Testis (tissue), 3 donors: Measurements from ENCODE around the gene GPR35. TPM values are rescaled to one million over a fixed set of nuclear protein-coding genes. Genes with fewer than 3 reads are reported as not detected.

ENCODE experiments used
- DNase-seq: peaks from one replicate; pipeline ENCODE4 v3.0.0-alpha.2; 2019
- H3K27ac ChIP-seq, 2 donors: fragments of 200-600 bp; sonication (generic); one replicate each; pipeline ENCODE4 v1.5.1; 2019
- H3K27me3 ChIP-seq: fragments of 200-600 bp; sonication (generic); one replicate; pipeline ENCODE4 v1.5.1; 2019
- H3K36me3 ChIP-seq: fragments of 200-600 bp; sonication (generic); one replicate; pipeline ENCODE4 v1.5.1; 2017; ENCODE audit warnings: low read depth; ENCODE audit errors: missing control alignments
- H3K4me1 ChIP-seq: fragments of 200-600 bp; sonication (generic); one replicate; pipeline ENCODE4 v1.5.1; 2019
- H3K4me3 ChIP-seq, 2 donors: fragments of 200-600 bp; sonication (generic); one replicate each; pipeline ENCODE4 v1.5.1; 2017 to 2019
- H3K9me3 ChIP-seq: fragments of 200-600 bp; sonication (generic); one replicate; pipeline ENCODE4 v1.5.1; 2017
- POLR2A ChIP-seq: fragments of 450-650 bp; IDR thresholded peaks from one replicate; pipeline ENCODE4 v1.6.1; 2017; ENCODE audit warnings: antibody characterized with exemption, mild to moderate bottlenecking, moderate library complexity
- WGBS, 2 donors: methylation state at CpG; one replicate each; pipeline ENCODE4 v1.1.5; 2018; 5-methylcytosine and 5-hydroxymethylcytosine counted together
- intact Hi-C: fragments of 100-400 bp; cut with DNase I; formaldehyde crosslinking; loops from one replicate; pipeline ENCODE4 v1.15.1; 2023; ENCODE audit warnings: low total_unique reads
- polyA plus RNA-seq: library from polyadenylated mRNA; stranded (reverse); fragments of 350-450 nt; fragmentation: Illumina TruSeq; extraction: RNeasy Lipid Tissue Mini Kit (QIAGEN cat#74804); gene quantifications from one replicate; pipeline ENCODE4 v1.2.3, GENCODE V29; 2014; ENCODE audit warnings: low read depth, low replicate concordance; ENCODE audit not compliant: insufficient read depth
- total RNA-seq, 2 donors: library from RNA; depleted of rRNA; stranded (reverse); fragments of >200 nt; gene quantifications; one replicate each; pipeline ENCODE4 v1.2.3, GENCODE V29; 2016
- TF ChIP-seq, protein P1 (sequence below), 3 experiments: fragments of 450-650 bp in 2 of 3; fragments of 200-600 bp in 1 of 3; sonication (generic) in 1 of 3; IDR thresholded peaks; one replicate each; pipeline ENCODE4 v1.5.1; 2016 to 2019; ENCODE audit warnings: antibody characterized with exemption in 3 of 3, mild to moderate bottlenecking in 2 of 3, moderate library complexity in 1 of 3

GPR35 gene
- total and polyA plus RNA-seq, 3 donors from 2014 or later, result 3.1 to 11.5 (median 9.5) TPM

DNA sequence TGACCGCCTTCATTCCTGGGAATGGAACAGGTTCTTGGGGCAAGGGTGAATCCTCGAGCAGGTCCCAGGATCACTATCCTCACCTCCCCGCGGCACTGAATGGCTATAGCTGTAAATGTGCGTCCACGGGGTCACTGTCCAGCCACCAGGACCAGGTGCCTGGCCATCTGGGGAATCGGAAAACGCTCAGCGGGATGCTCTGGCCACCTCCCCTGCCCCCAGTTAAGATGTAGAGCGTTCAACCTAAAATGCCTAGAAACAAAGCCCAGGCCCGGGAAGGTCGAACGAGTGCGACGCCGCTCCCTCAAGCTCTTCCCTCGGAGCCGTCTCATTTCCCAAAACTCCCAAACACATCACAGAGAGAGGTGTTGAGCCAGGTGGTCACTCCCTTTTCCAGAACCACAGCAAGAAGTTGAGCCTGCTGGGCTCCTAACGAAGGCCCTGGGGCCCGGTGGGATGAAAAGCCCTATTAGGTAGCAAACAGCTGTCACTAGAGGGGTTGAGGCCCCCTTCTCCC is 39.5 kb upstream of the GPR35 start:
- Histone ChIP-seq H3K4me3 (peak overlapping the region; percentile 85 to 88), H3K27me3 (no peaks in the 10 kb centered on the region), H3K9me3 (no peaks in the 10 kb centered on the region), H3K36me3 (no peaks in the 10 kb centered on the region), H3K4me1 (peaks cover 26% of the 10 kb centered on the region), H3K27ac (peak overlapping the region; percentile 91 to 95)
- no peak for TF ChIP-seq POLR2A
- TF ChIP-seq, protein P1, sequence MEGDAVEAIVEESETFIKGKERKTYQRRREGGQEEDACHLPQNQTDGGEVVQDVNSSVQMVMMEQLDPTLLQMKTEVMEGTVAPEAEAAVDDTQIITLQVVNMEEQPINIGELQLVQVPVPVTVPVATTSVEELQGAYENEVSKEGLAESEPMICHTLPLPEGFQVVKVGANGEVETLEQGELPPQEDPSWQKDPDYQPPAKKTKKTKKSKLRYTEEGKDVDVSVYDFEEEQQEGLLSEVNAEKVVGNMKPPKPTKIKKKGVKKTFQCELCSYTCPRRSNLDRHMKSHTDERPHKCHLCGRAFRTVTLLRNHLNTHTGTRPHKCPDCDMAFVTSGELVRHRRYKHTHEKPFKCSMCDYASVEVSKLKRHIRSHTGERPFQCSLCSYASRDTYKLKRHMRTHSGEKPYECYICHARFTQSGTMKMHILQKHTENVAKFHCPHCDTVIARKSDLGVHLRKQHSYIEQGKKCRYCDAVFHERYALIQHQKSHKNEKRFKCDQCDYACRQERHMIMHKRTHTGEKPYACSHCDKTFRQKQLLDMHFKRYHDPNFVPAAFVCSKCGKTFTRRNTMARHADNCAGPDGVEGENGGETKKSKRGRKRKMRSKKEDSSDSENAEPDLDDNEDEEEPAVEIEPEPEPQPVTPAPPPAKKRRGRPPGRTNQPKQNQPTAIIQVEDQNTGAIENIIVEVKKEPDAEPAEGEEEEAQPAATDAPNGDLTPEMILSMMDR (IDR thresholded peaks at IDR 0.05), result no peak
- DNase-seq, result no peak
- WGBS, 2 donors, result 1% methylated on average over 20 of the region's 20 CpGs
- intact Hi-C loops, result no loop called here

DNA sequence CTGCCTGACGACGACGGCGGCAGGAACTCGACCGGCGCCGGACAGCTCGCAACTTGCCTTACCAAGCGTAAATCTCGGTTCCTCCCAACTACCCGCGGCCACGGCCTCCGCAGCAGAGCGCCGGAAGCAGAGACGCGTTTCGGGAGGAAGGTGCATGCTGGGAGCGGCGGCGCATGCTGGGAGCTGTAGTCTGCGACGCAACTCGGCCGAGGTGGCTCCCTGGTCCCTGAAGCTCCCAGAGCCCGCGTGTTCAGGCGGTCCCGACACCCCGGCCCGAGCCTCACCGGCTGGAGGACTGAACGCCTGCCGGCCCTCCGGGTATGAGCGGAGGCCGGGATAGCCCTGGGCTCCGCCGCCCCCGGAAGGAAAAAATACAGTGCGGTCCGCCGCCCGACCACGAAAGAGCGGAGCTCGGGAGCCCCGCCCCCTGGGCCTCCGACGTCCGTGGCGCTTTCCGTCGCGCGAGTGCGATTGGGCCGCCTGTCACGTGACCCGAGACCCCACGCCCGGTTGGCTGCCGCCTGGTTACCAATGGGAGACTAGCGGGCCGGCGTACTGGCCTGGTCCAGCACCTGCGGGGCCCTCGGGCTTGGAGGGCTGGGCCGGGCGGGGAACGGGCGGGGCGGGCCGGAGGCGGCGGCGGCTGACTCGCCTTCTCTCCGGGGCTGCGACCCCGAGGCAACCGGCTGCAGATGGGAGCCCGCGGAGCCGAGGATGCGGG is 38.9 kb upstream of the GPR35 start, which contains the start of gene CAPN10:
TSS of gene CAPN10 (plus strand) at position 537 of the 721 bp plus-strand sequence. CDS start at position 715, 178 bp downstream.
- intact Hi-C loops, result no loop called here
- TF ChIP-seq, protein P1 (IDR thresholded peaks at IDR 0.05), result peak in 1 of 3 experiments; percentile 18
- no peak for TF ChIP-seq POLR2A
- Histone ChIP-seq H3K27ac (peak within 1 kb of the TSS; percentile 91 to 95), H3K4me1 (peaks cover 26% of the 10 kb centered on the region), H3K4me3 (peak within 1 kb of the TSS; percentile 85 to 88), H3K27me3 (no peaks in the 10 kb centered on the region), H3K36me3 (no peaks in the 10 kb centered on the region), H3K9me3 (no peaks in the 10 kb centered on the region)
- 0 to 2% methylated on average over 9 to 42 of the region's 88 CpGs for WGBS, 2 donors
- peak; percentile 98 for DNase-seq

DNA sequence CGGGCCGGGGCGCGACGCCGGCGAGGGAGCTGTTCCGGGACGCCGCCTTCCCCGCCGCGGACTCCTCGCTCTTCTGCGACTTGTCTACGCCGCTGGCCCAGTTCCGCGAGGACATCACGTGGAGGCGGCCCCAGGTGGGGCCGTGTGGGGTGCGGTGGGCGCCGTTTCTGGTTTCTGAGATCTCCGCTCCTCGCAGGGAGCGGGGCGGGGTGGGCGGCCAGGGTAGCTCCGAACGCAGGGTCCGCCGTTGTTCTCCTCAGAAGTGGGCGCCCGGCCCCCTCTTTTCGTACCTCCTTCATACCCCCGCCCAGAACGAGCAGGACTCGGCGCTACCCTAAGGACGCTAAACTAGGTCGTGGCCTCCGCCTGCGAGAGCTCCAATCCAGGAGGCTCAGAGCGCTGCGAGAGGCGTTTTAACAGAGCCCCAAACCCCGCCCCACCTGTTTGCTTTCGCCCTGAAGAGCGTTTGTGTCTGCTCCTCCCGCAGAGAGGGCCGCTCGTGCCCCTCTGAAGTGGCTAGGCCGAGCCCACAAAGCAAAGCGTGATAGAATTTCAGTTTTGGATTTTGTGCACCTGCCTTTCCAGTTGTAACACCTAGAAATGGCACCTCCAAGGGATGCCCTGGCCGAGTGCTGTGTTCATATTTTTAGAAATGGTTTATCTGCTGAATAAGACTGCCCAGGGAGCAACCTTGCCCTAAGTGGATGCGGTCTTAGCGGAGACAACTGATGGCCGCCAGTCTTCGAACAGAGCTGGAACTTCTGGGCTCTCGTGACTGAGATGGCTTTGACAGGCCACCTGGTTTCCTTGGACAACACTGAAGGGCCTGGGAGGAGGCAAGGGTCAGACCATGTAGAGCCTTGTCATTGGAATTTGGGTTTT is 38.1 kb upstream of the GPR35 start:
- Histone ChIP-seq H3K4me1 (peaks cover 26% of the 10 kb centered on the region), H3K36me3 (no peaks in the 10 kb centered on the region), H3K4me3 (peak overlapping the region; percentile 85 to 88), H3K27me3 (no peaks in the 10 kb centered on the region), H3K27ac (peak overlapping the region; percentile 36 to 95), H3K9me3 (no peaks in the 10 kb centered on the region)
- intact Hi-C loops, result no loop called here
- 2 to 8% methylated on average over 22 to 62 of the region's 62 CpGs for WGBS, 2 donors
- DNase-seq, result peak; percentile 33
- TF ChIP-seq, protein P1 (IDR thresholded peaks at IDR 0.05), result no peak
- no peak for TF ChIP-seq POLR2A

DNA sequence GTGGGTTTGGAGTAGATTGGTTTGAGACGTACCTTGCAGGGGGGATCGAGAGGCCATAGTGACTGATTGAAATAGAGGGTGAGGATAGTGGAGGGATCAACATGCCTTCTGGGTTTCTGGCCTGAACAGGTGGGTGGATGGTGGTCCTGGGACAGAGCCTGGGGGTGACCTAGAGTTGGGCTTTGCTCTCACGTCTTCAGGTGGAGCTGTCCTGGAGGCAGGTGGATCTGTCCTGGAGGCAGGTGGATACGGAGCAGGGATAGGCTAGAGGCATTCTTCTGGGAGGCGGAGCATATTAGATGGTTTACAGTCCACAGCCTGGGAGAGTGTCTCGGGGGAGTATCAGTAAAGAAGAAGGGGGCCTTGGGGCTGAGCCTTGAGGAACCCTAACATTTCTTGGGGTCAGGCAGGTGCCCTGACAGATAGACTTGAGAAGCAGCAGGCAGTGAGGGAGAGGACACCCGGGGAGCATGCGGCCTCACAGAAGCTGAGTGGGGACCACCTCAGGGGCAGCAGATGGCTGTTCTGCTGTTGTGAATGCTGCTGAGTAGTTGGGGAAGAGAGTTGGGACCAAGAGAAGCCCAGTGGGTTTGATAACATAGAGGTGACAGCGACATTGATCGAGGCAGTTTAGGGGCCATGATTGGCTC is 37.1 kb upstream of the GPR35 start:
- intact Hi-C loops, result no loop called here
- H3K4me3 ChIP-seq, result no peak overlapping the region
- no peak overlapping the region for H3K27ac ChIP-seq

More for the DNA sequence above, 37.1 kb upstream of the GPR35 start:
- Histone ChIP-seq H3K27me3 (no peaks in the 10 kb centered on the region), H3K4me1 (peaks cover 26% of the 10 kb centered on the region), H3K9me3 (no peaks in the 10 kb centered on the region), H3K36me3 (no peaks in the 10 kb centered on the region)
- TF ChIP-seq, protein P1 (IDR thresholded peaks at IDR 0.05), result no peak
- no peak for TF ChIP-seq POLR2A
- 68 to 71% methylated on average over 10 of the region's 10 CpGs for WGBS, 2 donors
- DNase-seq, result no peak
